ENCODE measurements around the gene ADAMTS9.

ADAMTS9 gene, protein sequence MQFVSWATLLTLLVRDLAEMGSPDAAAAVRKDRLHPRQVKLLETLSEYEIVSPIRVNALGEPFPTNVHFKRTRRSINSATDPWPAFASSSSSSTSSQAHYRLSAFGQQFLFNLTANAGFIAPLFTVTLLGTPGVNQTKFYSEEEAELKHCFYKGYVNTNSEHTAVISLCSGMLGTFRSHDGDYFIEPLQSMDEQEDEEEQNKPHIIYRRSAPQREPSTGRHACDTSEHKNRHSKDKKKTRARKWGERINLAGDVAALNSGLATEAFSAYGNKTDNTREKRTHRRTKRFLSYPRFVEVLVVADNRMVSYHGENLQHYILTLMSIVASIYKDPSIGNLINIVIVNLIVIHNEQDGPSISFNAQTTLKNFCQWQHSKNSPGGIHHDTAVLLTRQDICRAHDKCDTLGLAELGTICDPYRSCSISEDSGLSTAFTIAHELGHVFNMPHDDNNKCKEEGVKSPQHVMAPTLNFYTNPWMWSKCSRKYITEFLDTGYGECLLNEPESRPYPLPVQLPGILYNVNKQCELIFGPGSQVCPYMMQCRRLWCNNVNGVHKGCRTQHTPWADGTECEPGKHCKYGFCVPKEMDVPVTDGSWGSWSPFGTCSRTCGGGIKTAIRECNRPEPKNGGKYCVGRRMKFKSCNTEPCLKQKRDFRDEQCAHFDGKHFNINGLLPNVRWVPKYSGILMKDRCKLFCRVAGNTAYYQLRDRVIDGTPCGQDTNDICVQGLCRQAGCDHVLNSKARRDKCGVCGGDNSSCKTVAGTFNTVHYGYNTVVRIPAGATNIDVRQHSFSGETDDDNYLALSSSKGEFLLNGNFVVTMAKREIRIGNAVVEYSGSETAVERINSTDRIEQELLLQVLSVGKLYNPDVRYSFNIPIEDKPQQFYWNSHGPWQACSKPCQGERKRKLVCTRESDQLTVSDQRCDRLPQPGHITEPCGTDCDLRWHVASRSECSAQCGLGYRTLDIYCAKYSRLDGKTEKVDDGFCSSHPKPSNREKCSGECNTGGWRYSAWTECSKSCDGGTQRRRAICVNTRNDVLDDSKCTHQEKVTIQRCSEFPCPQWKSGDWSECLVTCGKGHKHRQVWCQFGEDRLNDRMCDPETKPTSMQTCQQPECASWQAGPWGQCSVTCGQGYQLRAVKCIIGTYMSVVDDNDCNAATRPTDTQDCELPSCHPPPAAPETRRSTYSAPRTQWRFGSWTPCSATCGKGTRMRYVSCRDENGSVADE (N-terminal part only)

DNA sequence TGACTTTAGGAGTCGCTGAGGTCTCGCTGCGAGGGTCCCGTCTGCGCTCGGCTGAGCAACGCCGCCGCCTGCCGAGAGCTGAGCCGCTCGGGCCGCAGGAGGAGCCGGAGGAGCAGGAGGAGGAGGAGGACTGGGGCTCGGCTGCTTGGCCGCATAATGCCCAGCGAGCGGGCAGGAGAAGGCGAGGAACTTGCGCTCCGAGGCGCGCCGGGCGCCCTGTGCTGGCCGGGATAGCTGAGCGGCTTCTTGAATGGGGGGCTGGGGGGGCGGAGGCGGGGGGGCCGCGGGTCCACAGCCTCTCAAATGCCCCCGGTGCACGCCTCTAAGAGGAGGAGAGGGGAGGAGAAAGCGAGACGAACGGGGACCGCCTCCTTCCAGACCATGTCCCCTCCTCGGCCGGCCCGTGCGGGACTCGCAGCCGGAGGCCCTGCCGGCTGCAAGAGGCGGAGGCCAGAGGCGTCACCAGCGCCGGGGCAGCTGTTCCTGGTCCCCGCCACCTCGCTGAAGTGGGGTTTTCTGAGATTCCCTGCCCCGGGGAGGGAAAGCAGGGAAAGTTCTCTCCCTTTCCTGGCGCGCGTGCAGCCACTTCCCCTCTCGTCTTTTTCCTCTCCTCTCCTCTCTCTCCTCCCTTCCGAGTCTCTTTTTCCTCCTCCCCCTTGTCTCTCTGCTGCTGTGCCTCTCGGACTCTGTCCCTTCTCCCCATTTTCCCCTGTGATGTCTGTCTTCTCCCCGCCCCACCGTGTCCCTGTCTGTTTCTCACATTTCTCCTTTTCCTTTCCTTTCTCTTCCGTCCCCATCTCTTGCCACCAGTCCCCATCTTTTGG is at the start of gene ADAMTS9:
Gene ADAMTS9, minus strand, starts transcription at position 220 of the 824 bp plus-strand sequence. CDS start 343 bp downstream, outside the sequence.
- no peak for DNase-seq

GRCh38 chr3:64732576-64732975 is 44.8 kb upstream of the ADAMTS9 start:
- DNase-seq: no peak

GRCh38 chr3:64730681-64731080 is 42.9 kb upstream of the ADAMTS9 start:
- DNase-seq: no peak

GRCh38 chr3:64728994-64729393 is 41.2 kb upstream of the ADAMTS9 start:
- DNase-seq: no peak

DNA sequence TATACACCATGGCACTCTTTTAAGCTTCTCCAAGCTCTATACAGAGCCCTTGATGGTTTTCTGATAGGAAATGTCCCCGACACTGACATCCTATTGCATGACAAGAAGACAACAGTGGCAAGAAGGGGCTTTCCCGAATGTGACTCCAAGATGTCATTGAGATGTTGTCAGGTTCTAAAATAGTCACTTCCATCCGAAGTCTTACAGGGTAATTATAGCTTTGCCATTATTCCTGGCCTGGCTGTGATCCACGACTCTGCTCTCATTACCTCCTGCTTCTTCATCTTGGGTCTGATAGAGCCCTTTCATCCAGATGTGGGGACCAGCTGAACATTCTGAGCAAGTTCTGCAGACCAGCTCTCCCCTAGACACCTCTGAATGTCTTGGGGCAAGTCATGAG is 40.6 kb upstream of the ADAMTS9 start:
- no peak for DNase-seq

GRCh38 chr3:64726414-64727090 is 38.8 kb upstream of the ADAMTS9 start:
- no peak for DNase-seq

DNA sequence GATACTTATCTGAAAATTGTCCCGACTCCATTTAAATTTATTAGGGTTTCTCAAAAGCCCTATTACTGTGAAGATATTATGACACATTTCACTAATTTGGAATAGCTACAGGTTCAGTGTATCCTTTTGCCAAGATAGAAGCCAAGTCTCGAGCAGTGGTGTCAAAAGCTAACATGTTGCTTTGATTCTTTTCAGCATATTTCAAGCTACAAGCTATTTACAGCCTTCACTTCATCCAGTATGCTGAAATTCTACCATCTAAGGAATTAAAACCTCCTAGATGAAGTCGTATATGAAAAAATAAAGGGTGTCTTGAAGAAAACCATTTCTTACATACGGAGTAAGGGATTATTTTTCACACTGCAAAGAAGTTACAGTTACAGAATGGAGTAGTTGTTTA is 31.2 kb upstream of the ADAMTS9 start:
- DNase-seq: no peak

DNA sequence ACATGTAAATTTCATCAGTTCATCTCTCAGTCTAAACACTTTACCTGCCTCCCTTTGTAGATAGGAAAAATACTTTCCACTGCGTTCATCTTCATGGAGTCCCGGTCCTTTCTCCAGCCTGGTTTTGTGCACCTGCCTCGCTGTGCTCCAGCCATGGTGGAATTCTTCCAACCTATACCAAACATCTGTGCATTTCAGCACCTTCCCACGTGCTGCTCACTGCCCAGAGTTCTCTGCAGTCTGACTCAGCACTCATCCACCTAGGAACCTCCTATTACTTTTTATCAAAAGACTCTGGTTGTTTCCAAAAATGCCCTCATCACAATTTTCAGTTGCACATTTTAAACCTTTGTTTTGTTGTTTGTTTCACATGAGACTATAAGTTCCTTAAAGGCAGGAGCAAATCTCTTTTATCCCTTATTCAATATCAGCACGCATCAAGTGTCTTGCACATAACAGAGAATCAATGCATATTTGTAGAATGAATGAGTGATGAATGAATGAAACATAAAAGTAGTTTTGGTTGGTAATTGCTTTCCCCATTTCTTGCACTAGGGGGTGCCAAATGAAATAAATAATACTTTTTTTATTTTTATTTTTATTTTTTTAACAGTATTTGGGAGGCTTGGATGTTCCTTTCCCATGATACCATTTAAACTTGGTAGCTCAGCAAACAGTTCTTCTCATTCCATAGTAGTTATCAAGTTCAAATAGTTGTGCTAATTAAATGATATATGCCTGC is 30.2 kb upstream of the ADAMTS9 start:
- DNase-seq: no peak

DNA sequence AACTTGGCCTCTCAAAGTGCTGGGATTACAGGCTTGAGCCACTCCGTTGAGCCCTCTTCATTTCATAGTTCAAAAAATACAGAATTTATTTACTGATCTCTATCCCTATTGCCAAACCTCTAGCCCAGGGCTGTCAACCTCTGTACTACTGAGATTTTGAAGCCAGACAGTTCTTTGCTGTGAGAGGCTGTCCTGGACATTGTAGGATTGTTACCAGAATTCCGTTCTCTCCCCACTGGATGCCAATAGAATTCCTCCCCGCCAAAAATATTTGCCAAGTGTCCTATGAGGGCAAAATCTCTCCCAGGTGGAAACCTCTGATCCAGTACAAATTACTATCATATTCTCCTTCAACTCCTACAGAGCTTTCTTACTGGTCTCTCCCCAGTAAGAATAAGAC is 29.6 kb upstream of the ADAMTS9 start:
- no peak for DNase-seq

GRCh38 chr3:64716110-64716710 is 28.4 kb upstream of the ADAMTS9 start:
- DNase-seq: no peak

GRCh38 chr3:64715211-64715982 is 27.6 kb upstream of the ADAMTS9 start:
- no peak for DNase-seq

DNA sequence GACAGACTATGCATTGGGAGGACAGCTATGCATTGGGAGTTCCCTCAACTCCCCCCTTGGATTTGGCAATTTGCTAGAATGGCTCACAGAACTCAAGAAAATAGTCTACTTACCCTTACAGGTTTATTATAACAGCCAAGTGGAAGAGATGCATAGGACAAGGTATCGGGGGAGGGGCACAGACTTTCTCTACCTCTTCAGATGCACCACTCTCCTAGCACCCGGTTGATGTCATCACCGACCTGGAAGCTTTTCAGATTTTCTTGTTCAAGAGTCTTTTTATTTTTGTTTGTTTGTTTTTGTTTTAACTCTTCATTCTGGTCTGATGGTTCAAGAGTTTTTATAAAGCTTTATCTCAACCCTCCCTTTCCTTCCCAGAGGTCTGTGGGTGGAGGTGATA is 20.7 kb upstream of the ADAMTS9 start:
- no peak for DNase-seq

GRCh38 chr3:64705946-64706345 is 18.1 kb upstream of the ADAMTS9 start:
- no peak for DNase-seq

DNA sequence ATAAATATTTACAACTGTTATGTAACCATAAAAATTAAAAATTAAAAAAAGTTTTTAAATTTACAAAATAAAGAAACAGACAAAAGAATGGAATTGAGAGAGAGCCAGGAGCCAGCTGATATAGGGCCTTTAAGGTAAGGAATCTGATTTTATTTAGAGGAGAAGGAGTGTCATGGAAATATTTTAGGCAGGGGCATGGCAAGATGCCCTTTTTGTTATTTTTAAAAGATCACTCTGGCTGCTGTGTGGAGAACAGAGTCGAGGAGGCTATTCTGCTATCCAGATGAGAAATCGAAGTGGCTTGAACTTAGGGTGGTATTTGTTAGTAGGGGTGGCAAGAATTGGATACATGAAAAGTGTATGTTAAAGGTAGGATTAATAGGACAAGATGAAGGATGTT is 9.1 kb upstream of the ADAMTS9 start:
- DNase-seq: no peak

DNA sequence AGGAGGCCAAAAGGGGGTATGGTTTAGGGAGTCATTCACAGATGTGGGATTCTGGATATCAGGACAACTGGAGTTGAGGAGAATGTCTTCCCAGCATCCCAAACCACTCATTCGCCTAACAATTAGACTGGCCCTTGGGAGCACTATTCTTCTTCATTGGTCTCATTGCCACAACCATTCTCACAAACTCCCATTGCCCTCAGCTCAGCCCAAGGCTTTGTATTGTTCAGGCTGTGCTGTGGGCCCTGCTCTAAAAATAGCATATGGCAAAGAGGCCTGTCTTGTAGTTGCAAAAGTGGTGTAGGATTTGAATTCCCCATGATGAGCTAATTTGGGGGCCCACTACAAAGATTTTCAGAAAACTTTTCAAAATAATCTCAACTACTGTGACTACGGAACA is 6.3 kb upstream of the ADAMTS9 start:
- no peak for DNase-seq

GRCh38 chr3:64693031-64693430 is 5.2 kb upstream of the ADAMTS9 start:
- no peak for DNase-seq

DNA sequence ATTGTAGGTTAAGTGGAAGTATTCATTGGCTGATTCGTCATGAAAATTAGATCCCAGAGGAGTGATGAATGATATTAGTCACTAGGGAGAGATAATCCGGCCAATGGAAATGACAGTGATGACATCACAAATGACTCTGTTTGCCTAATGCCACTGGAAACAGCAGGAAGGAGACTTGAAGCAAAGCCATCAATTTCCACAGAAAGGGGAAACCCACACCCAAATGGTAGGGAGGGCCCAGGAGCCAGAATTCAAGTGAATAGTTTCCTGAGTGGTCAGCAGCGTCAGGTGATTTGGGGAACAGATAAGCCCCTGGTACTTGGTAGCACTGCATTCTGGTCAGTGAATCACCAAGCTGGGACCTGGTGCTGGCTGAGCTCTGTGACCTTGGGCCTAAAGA is 3.3 kb upstream of the ADAMTS9 start:
- DNase-seq: no peak

GRCh38 chr3:64687086-64687780 is 567 bp downstream of the ADAMTS9 start:
- DNase-seq: no peak

- no peak for DNase-seq
Observed at GRCh38 chr3:64686446-64686908, 1.3 kb downstream of the ADAMTS9 start.
